ENCODE data around the gene FTCDNL1. TPM values are rescaled to one million over a fixed set of nuclear protein-coding genes. Genes with fewer than 3 reads are reported as not detected.

FTCDNL1 gene
- total RNA-seq, 1 experiment from 2014 or later = 2.0 TPM

- H2BK12ac ChIP-seq (ENCODE audit: insufficient read length, low read depth, low read length) = no peak overlapping the region
- DNase-seq = no peak
- no peak overlapping the region for H3K9ac ChIP-seq (ENCODE audit: extremely low read depth, insufficient read length, low read length)
- H3K9me3 ChIP-seq (ENCODE audit: control insufficient read depth, low read depth, low read length) = peaks cover 8% of the 10 kb centered on the region
- H3K18ac ChIP-seq (ENCODE audit: insufficient read length, low read depth, low read length) = no peak overlapping the region
- no peak overlapping the region for H2BK5ac ChIP-seq (ENCODE audit: insufficient read length, low read length)
- no peak overlapping the region for H2BK15ac ChIP-seq (ENCODE audit: low read depth, low read length)
- H3K23me2 ChIP-seq (ENCODE audit: insufficient read length, low read depth, low read length, poor library complexity, severe bottlenecking) = no peaks in the 10 kb centered on the region
- H4K5ac ChIP-seq (ENCODE audit: insufficient read length, low read depth, low read length) = no peak overlapping the region
- Mint-ChIP-seq H3K27ac (no peak overlapping the region), H3K27me3 (ENCODE audit: low read depth) (no peaks in the 10 kb centered on the region), H3K36me3 (ENCODE audit: insufficient read depth in 1 of 3, low read depth in 3 of 3) (peaks cover 0 to 9% (median 4%) of the 10 kb centered on the region in 3 experiments; a peak in 5 of 7 replicates), H3K4me3 (no peak overlapping the region), H3K9me3 (peaks cover 6 to 8% of the 10 kb centered on the region in 2 experiments), H3K4me1 (no peaks in the 10 kb centered on the region; a peak in 2 of 4 replicates)
- no CpG with 5 or more reads among the region's 3 CpGs for WGBS (ENCODE audit: extremely low coverage, insufficient read length, low lambda C conversion rate)
- no peak overlapping the region for H2BK20ac ChIP-seq (ENCODE audit: low read depth, low read length, poor library complexity, severe bottlenecking)
- H3K56ac ChIP-seq (ENCODE audit: insufficient read length, low read depth, low read length) = no peak overlapping the region
- no peaks in the 10 kb centered on the region for H3K27me3 ChIP-seq (ENCODE audit: insufficient read depth, low read length)
- no peak overlapping the region for H3K4me2 ChIP-seq (ENCODE audit: insufficient read depth, insufficient read length, low read length)
- H3K79me1 ChIP-seq (ENCODE audit: insufficient read depth, low read depth, low read length, poor library complexity, severe bottlenecking) = no peaks in the 10 kb centered on the region
- H4K20me1 ChIP-seq (ENCODE audit: control insufficient read depth, insufficient read depth, insufficient read length) = no peaks in the 10 kb centered on the region
- no peak overlapping the region for H3K14ac ChIP-seq (ENCODE audit: insufficient read depth, low read length)
- H2BK120ac ChIP-seq (ENCODE audit: low read depth, low read length, poor library complexity, severe bottlenecking) = no peak overlapping the region
- no peak overlapping the region for H3K27ac ChIP-seq (ENCODE audit: insufficient read length, low read depth, low read length)
- no peaks in the 10 kb centered on the region for H3K79me2 ChIP-seq (ENCODE audit: insufficient read depth, low read length)
- no peak overlapping the region for H4K8ac ChIP-seq (replicated peaks; ENCODE audit: insufficient read length, low read depth, low read length)
- no peaks in the 10 kb centered on the region for H3K4me1 ChIP-seq (ENCODE audit: insufficient read depth, low read length)
- no peak overlapping the region for H3T11ph ChIP-seq (ENCODE audit: low read length)
- no peak overlapping the region for H2AK5ac ChIP-seq (ENCODE audit: insufficient read length, low read length)
- no peak for TF ChIP-seq CTCF (conservative IDR thresholded peaks at IDR 0.05)
- no peak overlapping the region for H3K4ac ChIP-seq (ENCODE audit: low read depth, low read length)
- H3K23ac ChIP-seq (ENCODE audit: insufficient read length, low read depth, low read length) = no peak overlapping the region
- H2AFZ ChIP-seq (ENCODE audit: low read length) = no peak overlapping the region
- H4K91ac ChIP-seq (ENCODE audit: insufficient read length, low read depth, low read length) = no peak overlapping the region
These were observed 93.6 kb downstream of the FTCDNL1 start for GRCh38 chr2:199757233-199757870.

Measured in H9 (cell line).